K562 (cell line): ENCODE results near the gene NXN. TPM values are rescaled to one million over a fixed set of nuclear protein-coding genes. Genes with fewer than 3 reads are reported as not detected.
"Not testable (repeated sequence)": the region's sequence is repeated elsewhere in the genome, so short reads cannot be mapped to it uniquely, and the experiment has no call there.

Experiments used
- ATAC-seq: fragments of 200-7000 bp; cut with Tn5 transposase; 3 replicates; pipeline ENCODE4 v1.9.1; 2020; ENCODE audit warnings: moderate library complexity
- BruUV-seq: library from RNA; stranded (reverse); fragments of 400-500 nt; replicated peaks from 2 replicates; lab custom pipeline; 2021; lab: Mats Ljungman, UMichigan
- CTCF ChIA-PET: fragments of 300-600 bp; formaldehyde crosslinking; extraction: SDS; loops from one replicate; lab custom pipeline; 2021; ENCODE audit warnings: low intra/inter-chr PET ratio; lab: Yijun Ruan, JAX
- POLR2A ChIA-PET: fragments of 300-600, 350-650 bp; sonication (Branson Sonifier 250); formaldehyde crosslinking; extraction: SDS; loops from one replicate; lab custom pipeline; 2021; ENCODE audit warnings: antibody characterized with exemption, inconsistent platforms; lab: Yijun Ruan, JAX
- DNase-seq, 4 experiments: peaks; one replicate each; pipeline versions ENCODE4 v3.0.0 to v3.0.0-alpha.2; 2011 to 2018; ENCODE audit warnings: low spot score in 3 of 4, mixed read lengths in 3 of 4; ENCODE audit errors: extremely low read depth in 1 of 4
- FAIRE-seq: peaks from 2 replicates; lab custom pipeline; 2011; peaks lifted over from hg19 to GRCh38; lab: Jason Lieb, UNC
- H2AFZ ChIP-seq: 2 replicates; pipeline ENCODE4 v1.6.0; 2011; ENCODE audit warnings: low read depth, low read length, control low read depth, inconsistent platforms
- H3K27ac ChIP-seq: fragments of 200-600 bp; 3 replicates; pipeline ENCODE4 v1.8.0; 2011; ENCODE audit warnings: low read depth, mild to moderate bottlenecking, control low read depth, inconsistent platforms, low read length, moderate library complexity, mixed read lengths; ENCODE audit errors: extremely low read depth
- H3K27me3 ChIP-seq, 2 experiments: fragments of 300-600 bp in 1 of 2; 2 replicates in 1 of 2; 3 replicates in 1 of 2; pipeline versions ENCODE4 v1.6.0 to v1.8.0; 2011; ENCODE audit warnings: inconsistent platforms in 2 of 2, low read length in 2 of 2, mild to moderate bottlenecking in 1 of 2, mixed read lengths in 1 of 2, moderate library complexity in 1 of 2; ENCODE audit not compliant: control insufficient read depth in 2 of 2, insufficient read depth in 2 of 2
- H3K36me3 ChIP-seq: fragments of 300-600 bp; 3 replicates; pipeline ENCODE4 v1.8.0; 2011; ENCODE audit warnings: mild to moderate bottlenecking, low read length, inconsistent platforms; ENCODE audit not compliant: control insufficient read depth, insufficient read depth
- H3K4me1 ChIP-seq, 2 experiments: fragments of 200-600 bp in 1 of 2; replicated peaks in 1 of 2; 2 replicates in 1 of 2; 3 replicates in 1 of 2; pipeline versions ENCODE4 v1.5.1 to v1.8.0; 2011; ENCODE audit warnings: inconsistent platforms in 2 of 2, low read length in 2 of 2, mild to moderate bottlenecking in 1 of 2, mixed read lengths in 1 of 2, moderate library complexity in 1 of 2; ENCODE audit not compliant: control insufficient read depth in 2 of 2, insufficient read depth in 2 of 2
- H3K4me2 ChIP-seq: 2 replicates; pipeline ENCODE4 v1.6.1; 2011; ENCODE audit warnings: low read length, control low read depth, inconsistent platforms, mixed read lengths; ENCODE audit not compliant: insufficient read depth
- H3K4me3 ChIP-seq: fragments of 200-600 bp; sonication (generic), shearing (Covaris generic); 2 replicates; pipeline ENCODE4 v1.5.1; 2016; ENCODE audit warnings: control low read depth, inconsistent platforms
- H3K79me2 ChIP-seq: fragments of 200-600 bp; 3 replicates; pipeline ENCODE4 v1.8.0; 2011; ENCODE audit warnings: low read length, inconsistent platforms; ENCODE audit not compliant: control insufficient read depth, insufficient read depth
- H3K9ac ChIP-seq, 2 experiments: 2 replicates each; pipeline versions ENCODE4 v1.6.0 to v1.6.1; 2011; ENCODE audit warnings: low read depth in 2 of 2, low read length in 2 of 2, control low read depth in 1 of 2, inconsistent platforms in 1 of 2, mild to moderate bottlenecking in 1 of 2, mixed read lengths in 1 of 2; ENCODE audit not compliant: insufficient read depth in 1 of 2
- H3K9me1 ChIP-seq: one replicate; pipeline ENCODE4 v1.6.0; 2011; ENCODE audit warnings: inconsistent platforms, mild to moderate bottlenecking, low read length, moderate library complexity; ENCODE audit not compliant: control insufficient read depth, insufficient read depth
- H3K9me3 ChIP-seq: replicated peaks from 2 replicates; pipeline ENCODE4 v1.5.1; 2011; ENCODE audit warnings: low read depth, low read length, inconsistent platforms; ENCODE audit not compliant: control insufficient read depth, insufficient read depth
- H4K20me1 ChIP-seq: replicated peaks from 2 replicates; pipeline ENCODE4 v1.6.1; 2011; ENCODE audit warnings: low read length, inconsistent platforms, mixed read lengths; ENCODE audit not compliant: control insufficient read depth, insufficient read depth
- NFRKB ChIP-seq: fragments of 450-650 bp; IDR thresholded peaks from 2 replicates; pipeline ENCODE4 v1.6.1; 2016; ENCODE audit warnings: low read depth
- ZNF512 ChIP-seq: IDR thresholded peaks from 2 replicates; pipeline ENCODE4 v1.6.1; 2016; ENCODE audit warnings: missing genetic modification characterization, missing compliant biosample characterization
- ZNF77 ChIP-seq: fragments of 250-450 bp; sonication (Bioruptor Pico); IDR thresholded peaks from 2 replicates; pipeline ENCODE4 v1.5.0; 2020
- WGBS: fragments of 100-300 bp; shearing (Covaris generic); methylation state at CpG from one replicate; pipeline ENCODE4 v1.1.6; 2016; ENCODE audit warnings: low coverage, mixed read lengths; ENCODE audit not compliant: insufficient coverage; ENCODE audit errors: missing lambda C conversion rate; 5-methylcytosine and 5-hydroxymethylcytosine counted together
- in situ Hi-C: fragments of 300-500 bp; cut with MboI; formaldehyde crosslinking; loops from 4 replicates; pipeline ENCODE4 v1.15.0; 2018; ENCODE audit warnings: inconsistent platforms, mixed read lengths
- intact Hi-C: fragments of 100-400 bp; cut with micrococcal nuclease; formaldehyde crosslinking; loops from 2 replicates; pipeline ENCODE4 v1.14.2; 2022
- polyA plus RNA-seq, 8 experiments: library from polyadenylated mRNA; depleted of rRNA in 4 of 8; stranded (reverse) in 5 of 8; unstranded in 3 of 8; fragments of >200 nt; fragmentation: Nextera tagmentation in 2 of 8; fragmentation: Illumina TruSeq in 1 of 8; extraction: Ambion mirVana in 2 of 8; extraction: Trizol in 1 of 8; gene quantifications; 2 replicates each; pipeline versions ENCODE4 v1.2.1 to v1.2.3, GENCODE V29; 2011 to 2014; ENCODE audit warnings: inconsistent platforms in 1 of 8, missing spikeins in 1 of 8
- total RNA-seq, 7 experiments: library from RNA; depleted of rRNA in 6 of 7; stranded (reverse); fragments of >200 nt in 6 of 7; fragmentation: Illumina TruSeq in 2 of 7; extraction: Trizol in 2 of 7; gene quantifications; 2 replicates each; pipeline versions ENCODE4 v1.2.1 to v1.2.3, GENCODE V29; 2011 to 2021; ENCODE audit warnings: low replicate concordance in 1 of 7

Gene NXN
- total and polyA plus RNA-seq, 9 of the 15 experiments (the other 6 are each of a cell fraction or from before 2014, with no cell fraction given) = 0.08 to 0.39 (median 0.29) TPM; not detected in 5

GRCh38 chr17:975371-975915 lies 4.1 kb downstream of the NXN start:
- Histone ChIP-seq H2AFZ (no peak overlapping the region), H3K27me3 (peaks cover 13 to 47% of the 10 kb centered on the region in 2 experiments; a peak in 4 of 5 replicates), H3K9me3 (no peaks in the 10 kb centered on the region), H3K4me3 (no peak overlapping the region), H4K20me1 (no peaks in the 10 kb centered on the region), H3K9ac (no peak overlapping the region), H3K4me2 (no peak overlapping the region), H3K9me1 (no peaks in the 10 kb centered on the region), H3K27ac (no peak overlapping the region), H3K79me2 (no peaks in the 10 kb centered on the region), H3K36me3 (no peaks in the 10 kb centered on the region), H3K4me1 (peaks cover 0 to 20% of the 10 kb centered on the region in 2 experiments; a peak in 2 of 5 replicates)
- FAIRE-seq (no peak), ATAC-seq (no peak), DNase-seq (no peak)
- BruUV-seq = no TSS peak
- intact Hi-C loops = no loop called here
- 5% methylated on average over 5 of the region's 5 CpGs for WGBS
- POLR2A ChIA-PET = no interaction called here
- TF ChIP-seq NFRKB (no peak), ZNF512 (no peak), ZNF77 (CRISPR knock-in tag) (no peak)
- in situ Hi-C loops = loop anchor here (10.0 kb wide), 1 partner anchor 91 kb away; no protein-coding TSS in a partner anchor
- CTCF ChIA-PET = no interaction called here

DNA sequence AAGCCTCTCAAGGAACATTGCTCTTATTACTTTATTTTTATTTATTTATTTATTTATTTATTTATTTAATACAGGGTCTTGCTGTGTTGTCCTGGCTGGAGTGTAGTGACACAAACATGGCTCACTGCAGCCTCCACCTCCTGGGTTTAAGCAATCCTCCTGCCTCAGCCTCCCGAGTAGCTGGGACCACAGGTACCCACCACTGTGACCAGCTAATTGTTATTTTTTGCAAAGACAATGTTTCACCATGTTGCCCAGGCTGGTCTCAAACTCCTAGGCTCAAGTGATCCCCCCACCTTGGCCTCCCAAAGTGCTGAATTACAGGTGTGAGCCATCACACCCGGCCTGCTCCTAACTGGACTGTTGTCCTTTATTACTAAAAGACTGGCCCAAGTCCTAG lies 4.8 kb downstream of the NXN start:
- peaks cover 0 to 13% of the 10 kb centered on the region in 2 experiments; a peak in 2 of 5 replicates for H3K4me1 ChIP-seq
- DNase-seq, H3K4me2 ChIP-seq, ATAC-seq, CTCF ChIA-PET, H3K36me3 ChIP-seq, POLR2A ChIA-PET, H2AFZ ChIP-seq, FAIRE-seq, H3K9me1 ChIP-seq, intact Hi-C loops, H3K4me3 ChIP-seq, H4K20me1 ChIP-seq, H3K27ac ChIP-seq, H3K9me3 ChIP-seq, H3K9ac ChIP-seq, BruUV-seq, H3K79me2 ChIP-seq: not testable (repeated sequence)
- peaks cover 15 to 53% of the 10 kb centered on the region in 2 experiments; a peak in 4 of 5 replicates for H3K27me3 ChIP-seq
- 0% methylated on average over 2 of the region's 2 CpGs for WGBS
- in situ Hi-C loops = loop anchor here (10.0 kb wide), 1 partner anchor 90 kb away; no protein-coding TSS in a partner anchor
